Right lobe of liver (tissue), 4 donors: Measurements from ENCODE around the gene SRCIN1.

Experiments
- CTCF ChIP-seq, 4 donors: fragments of 200-600 bp in 3 of 4; fragments of 450-650 bp in 1 of 4; IDR thresholded peaks; one replicate each; pipeline versions ENCODE4 v1.5.1 to v1.8.0; 2016 to 2022; ENCODE audit warnings: antibody characterized with exemption in 4 of 4, mild to moderate bottlenecking in 2 of 4
- POLR2A ChIP-seq: fragments of 450-650 bp; IDR thresholded peaks from one replicate; pipeline ENCODE4 v1.6.1; 2017; ENCODE audit warnings: antibody characterized with exemption, mild to moderate bottlenecking
- donor health status: DM: no; HTN: no; CAD: no.
- donor health status: DM: no; HTN: no; CAD: no.
- donor health status: DM: no; HTN: yes; CAD: no.

DNA sequence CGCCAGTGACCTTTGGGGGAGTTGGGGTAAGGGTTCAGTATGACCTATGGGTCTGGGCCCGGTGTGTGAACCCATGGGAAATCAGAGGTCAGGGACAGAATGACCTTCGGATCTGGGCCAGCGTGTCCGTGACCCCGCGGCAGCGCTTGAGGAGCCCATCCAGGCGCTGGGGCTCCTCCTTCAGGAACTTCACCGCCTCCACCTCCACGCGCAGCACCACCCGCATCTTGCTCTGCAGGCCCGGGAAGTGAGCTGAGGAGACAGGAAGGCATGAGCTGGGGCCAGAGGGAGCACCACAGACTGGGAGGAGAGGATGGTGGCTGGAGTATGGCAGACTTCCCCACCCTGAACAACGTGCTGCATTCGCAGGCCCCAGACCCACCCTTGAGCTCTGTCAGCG is 53.4 kb downstream of the SRCIN1 start:
- TF ChIP-seq CTCF (IDR thresholded peaks at IDR 0.05) (no peak), POLR2A (no peak)
